Measurements from ENCODE around the gene TBC1D8. TPM values are rescaled to one million over a fixed set of nuclear protein-coding genes. Genes with fewer than 3 reads are reported as not detected.

TBC1D8 gene
- total RNA-seq, 2 experiments from 2014 or later = 0.29 to 0.70 TPM

GRCh38 chr2:101127319-101128056 is 23.7 kb downstream of the TBC1D8 start:
- Mint-ChIP-seq H3K4me1 (ENCODE audit: low read depth) (peaks cover 8% of the 10 kb centered on the region), H3K4me3 (no peak overlapping the region), H3K27me3 (ENCODE audit: low read depth) (peaks cover 4% of the 10 kb centered on the region), H3K9me3 (ENCODE audit: insufficient read depth) (no peaks in the 10 kb centered on the region), H3K27ac (no peak overlapping the region), H3K36me3 (ENCODE audit: low read depth) (no peaks in the 10 kb centered on the region)
- DNase-seq (no peak), ATAC-seq (no peak)
- ChIA-PET CTCF (no interaction called here), POLR2A (interaction anchor here (1.2 kb wide), 1 partner anchor 14 kb away, joined by 3 read pairs; no protein-coding TSS in a partner anchor)

GRCh38 chr2:101125808-101126207 is 25.4 kb downstream of the TBC1D8 start:
- Mint-ChIP-seq H3K9me3 (ENCODE audit: insufficient read depth) (no peaks in the 10 kb centered on the region), H3K27me3 (ENCODE audit: low read depth) (peaks cover 2% of the 10 kb centered on the region), H3K4me3 (no peak overlapping the region), H3K36me3 (ENCODE audit: low read depth) (no peaks in the 10 kb centered on the region), H3K27ac (no peak overlapping the region), H3K4me1 (ENCODE audit: low read depth) (peaks cover 8% of the 10 kb centered on the region)
- DNase-seq (no peak), ATAC-seq (no peak)
- POLR2A ChIA-PET = interaction anchor here (0.6 kb wide), 1 partner anchor 24 kb away, joined by 6 read pairs; no protein-coding TSS in a partner anchor
- CTCF ChIA-PET = no interaction called here

GRCh38 chr2:101125374-101125773 is 25.8 kb downstream of the TBC1D8 start:
- peaks cover 2% of the 10 kb centered on the region for H3K27me3 Mint-ChIP-seq (ENCODE audit: low read depth)
- ATAC-seq = no peak
- CTCF ChIA-PET = no interaction called here

GRCh38 chr2:101124643-101125366 is 26.4 kb downstream of the TBC1D8 start:
- peaks cover 8% of the 10 kb centered on the region for H3K4me1 Mint-ChIP-seq (ENCODE audit: low read depth)
- H3K27ac Mint-ChIP-seq = no peak overlapping the region
- POLR2A ChIA-PET = no interaction called here
- no peaks in the 10 kb centered on the region for H3K36me3 Mint-ChIP-seq (ENCODE audit: low read depth)
- ATAC-seq = no peak
- H3K9me3 Mint-ChIP-seq (ENCODE audit: insufficient read depth) = no peaks in the 10 kb centered on the region
- H3K4me3 Mint-ChIP-seq = no peak overlapping the region
- CTCF ChIA-PET = no interaction called here
- peaks cover 2% of the 10 kb centered on the region for H3K27me3 Mint-ChIP-seq (ENCODE audit: low read depth)
- DNase-seq = no peak

More at GRCh38 chr2:101125374-101125773, 25.8 kb downstream of the TBC1D8 start:
- no peak overlapping the region for H3K27ac Mint-ChIP-seq
- POLR2A ChIA-PET = interaction anchor here (0.6 kb wide), 1 partner anchor 25 kb away, joined by 6 read pairs; no protein-coding TSS in a partner anchor
- no peaks in the 10 kb centered on the region for H3K9me3 Mint-ChIP-seq (ENCODE audit: insufficient read depth)
- no peak overlapping the region for H3K4me3 Mint-ChIP-seq
- no peak for DNase-seq
- H3K36me3 Mint-ChIP-seq (ENCODE audit: low read depth) = no peaks in the 10 kb centered on the region
- H3K4me1 Mint-ChIP-seq (ENCODE audit: low read depth) = peaks cover 8% of the 10 kb centered on the region

DNA sequence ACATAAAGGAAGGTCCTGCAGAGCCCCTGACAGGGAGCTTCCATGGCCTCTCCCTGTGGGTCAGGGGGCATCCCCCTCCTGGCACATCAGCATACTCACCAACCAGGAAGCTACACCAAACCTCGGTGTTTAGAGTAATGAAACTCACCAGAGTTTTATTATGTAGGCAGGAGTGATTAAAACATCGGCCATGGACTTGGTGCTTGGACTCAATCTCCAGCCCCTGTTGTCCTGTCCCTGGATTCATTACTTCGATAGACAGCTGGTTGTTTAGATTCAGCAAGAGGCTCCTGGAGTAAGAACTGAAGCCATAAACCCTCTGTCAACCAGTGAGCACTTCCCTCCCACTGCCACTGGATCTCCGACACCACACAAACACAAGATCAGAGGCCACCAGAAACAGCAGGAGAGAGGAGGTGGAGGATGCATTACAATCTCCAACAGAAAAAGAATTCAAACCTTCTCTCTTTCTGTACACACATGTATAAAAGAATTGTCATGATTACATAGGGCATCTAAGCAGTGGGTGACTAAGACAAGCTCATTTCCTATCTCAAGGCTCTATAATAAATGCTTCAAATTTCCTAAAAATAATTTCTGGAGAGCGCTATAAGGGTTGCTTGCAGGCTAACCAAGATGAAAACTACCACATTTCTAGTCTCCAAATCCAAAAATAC is 27.2 kb downstream of the TBC1D8 start:
- ChIA-PET CTCF (no interaction called here), POLR2A (no interaction called here)
- H3K4me3 Mint-ChIP-seq = no peak overlapping the region
- peaks cover 2% of the 10 kb centered on the region for H3K27me3 Mint-ChIP-seq (ENCODE audit: low read depth)
- no peak overlapping the region for H3K27ac Mint-ChIP-seq
- H3K4me1 Mint-ChIP-seq (ENCODE audit: low read depth) = peaks cover 8% of the 10 kb centered on the region
- ATAC-seq (no peak), DNase-seq (no peak)
- H3K9me3 Mint-ChIP-seq (ENCODE audit: insufficient read depth) = no peaks in the 10 kb centered on the region
- H3K36me3 Mint-ChIP-seq (ENCODE audit: low read depth) = no peaks in the 10 kb centered on the region

- ATAC-seq (no peak), DNase-seq (no peak)
- Mint-ChIP-seq H3K27me3 (ENCODE audit: low read depth) (peaks cover 2% of the 10 kb centered on the region), H3K4me3 (no peak overlapping the region), H3K9me3 (ENCODE audit: insufficient read depth) (no peaks in the 10 kb centered on the region), H3K27ac (no peak overlapping the region), H3K36me3 (ENCODE audit: low read depth) (no peaks in the 10 kb centered on the region), H3K4me1 (ENCODE audit: low read depth) (peaks cover 8% of the 10 kb centered on the region)
- CTCF ChIA-PET = no interaction called here
- POLR2A ChIA-PET = no interaction called here
These were observed 30.0 kb downstream of the TBC1D8 start for GRCh38 chr2:101121174-101121573.

DNA sequence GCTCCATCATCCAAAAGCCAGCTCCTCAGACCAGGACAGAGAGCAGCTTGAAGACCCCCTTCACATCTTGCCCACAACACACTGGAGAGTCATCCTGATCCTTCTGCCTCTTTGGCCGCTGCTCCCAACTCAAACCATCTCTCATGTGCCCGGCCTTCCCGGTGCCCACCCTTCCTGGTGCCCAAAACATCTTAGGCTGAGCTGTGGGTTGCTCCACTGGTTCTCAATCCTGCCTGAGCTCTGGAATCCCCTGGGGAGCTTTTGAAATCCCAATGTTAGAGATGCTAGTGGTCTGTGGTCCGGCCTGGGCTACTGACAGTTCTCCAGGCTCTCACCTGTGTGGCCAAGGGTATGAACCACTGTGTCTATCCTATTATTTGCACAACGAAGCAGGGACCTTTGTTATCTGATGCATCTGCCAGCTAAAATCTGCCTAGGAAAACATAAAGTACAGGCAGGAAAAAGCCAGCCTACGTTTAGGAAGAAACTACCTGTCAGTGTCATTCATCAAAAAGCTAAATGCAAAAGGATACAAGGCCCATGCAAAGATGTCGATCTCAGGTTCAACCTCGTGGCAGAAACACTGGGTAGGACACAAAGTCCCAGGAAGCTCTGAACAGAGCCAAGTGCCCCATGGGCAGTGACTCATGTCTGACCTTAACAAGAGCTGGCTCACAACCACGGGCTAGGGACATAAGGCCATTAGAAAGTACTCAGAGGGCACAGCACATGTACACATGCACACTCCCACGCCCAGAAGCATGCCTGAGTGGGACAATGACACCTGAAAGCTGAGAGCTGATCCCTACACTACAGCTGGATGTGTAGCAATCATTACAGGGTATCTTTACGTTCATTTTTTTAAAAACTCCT is 30.8 kb downstream of the TBC1D8 start:
- no peaks in the 10 kb centered on the region for H3K9me3 Mint-ChIP-seq (ENCODE audit: insufficient read depth)
- ATAC-seq (no peak), DNase-seq (no peak)
- no peak overlapping the region for H3K27ac Mint-ChIP-seq
- CTCF ChIA-PET = no interaction called here
- H3K36me3 Mint-ChIP-seq (ENCODE audit: low read depth) = no peaks in the 10 kb centered on the region
- POLR2A ChIA-PET = no interaction called here
- peaks cover 2% of the 10 kb centered on the region for H3K27me3 Mint-ChIP-seq (ENCODE audit: low read depth)
- no peak overlapping the region for H3K4me3 Mint-ChIP-seq
- H3K4me1 Mint-ChIP-seq (ENCODE audit: low read depth) = peaks cover 2% of the 10 kb centered on the region

DNA sequence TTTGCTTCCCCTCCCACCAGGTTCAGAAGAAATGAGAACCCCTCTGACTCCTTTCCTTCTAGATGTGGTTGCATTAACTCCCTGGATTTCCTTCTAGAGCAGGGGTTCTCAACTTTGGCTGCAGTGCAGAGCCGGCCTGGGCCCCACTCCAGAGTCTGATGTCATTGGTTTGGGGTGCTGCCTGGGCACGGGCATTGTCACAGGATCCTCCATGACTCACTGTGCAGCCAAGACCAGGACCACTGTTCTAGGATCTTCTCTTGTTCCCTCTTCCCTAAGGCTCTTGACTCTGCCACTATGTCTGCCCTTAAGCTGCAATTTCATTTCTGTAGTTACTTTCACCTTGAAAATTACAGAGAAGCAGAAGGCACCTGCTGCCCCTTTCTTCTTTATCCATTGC is 31.8 kb downstream of the TBC1D8 start:
- no peaks in the 10 kb centered on the region for H3K9me3 Mint-ChIP-seq (ENCODE audit: insufficient read depth)
- H3K36me3 Mint-ChIP-seq (ENCODE audit: low read depth) = no peaks in the 10 kb centered on the region
- no peak overlapping the region for H3K4me3 Mint-ChIP-seq
- ATAC-seq (no peak), DNase-seq (no peak)
- no peak overlapping the region for H3K27ac Mint-ChIP-seq
- CTCF ChIA-PET = no interaction called here
- no peaks in the 10 kb centered on the region for H3K4me1 Mint-ChIP-seq (ENCODE audit: low read depth)
- peaks cover 1% of the 10 kb centered on the region for H3K27me3 Mint-ChIP-seq (ENCODE audit: low read depth)
- POLR2A ChIA-PET = no interaction called here

GRCh38 chr2:101116841-101117552 is 34.2 kb downstream of the TBC1D8 start:
- Mint-ChIP-seq H3K9me3 (ENCODE audit: insufficient read depth) (no peaks in the 10 kb centered on the region), H3K4me1 (ENCODE audit: low read depth) (no peaks in the 10 kb centered on the region), H3K27ac (no peak overlapping the region), H3K27me3 (ENCODE audit: low read depth) (peaks cover 4% of the 10 kb centered on the region), H3K36me3 (ENCODE audit: low read depth) (no peaks in the 10 kb centered on the region), H3K4me3 (no peak overlapping the region)
- ChIA-PET CTCF (no interaction called here), POLR2A (interaction anchor here (0.7 kb wide), 1 partner anchor 14 kb away, joined by 3 read pairs; no protein-coding TSS in a partner anchor)
- no peak for ATAC-seq
- DNase-seq = no peak

DNA sequence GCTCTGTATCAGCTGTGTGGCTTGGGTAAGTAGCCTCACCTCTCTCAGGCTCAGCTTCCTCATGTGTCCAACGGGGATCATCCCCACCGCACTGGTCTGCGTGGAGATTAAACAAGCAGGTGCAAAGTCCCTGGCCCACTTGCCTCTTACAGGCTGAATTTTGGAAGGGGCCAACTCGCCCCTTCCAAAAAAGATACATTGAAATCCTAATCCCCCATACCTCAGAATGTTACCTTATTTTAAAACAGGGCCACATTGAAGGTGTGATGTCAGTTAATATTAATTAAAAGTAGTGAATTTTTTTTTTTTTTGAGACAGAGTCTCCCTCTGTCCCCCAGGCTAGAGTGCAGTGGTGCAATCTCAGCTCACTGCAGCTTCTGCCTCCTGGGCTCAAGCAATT is 34.8 kb downstream of the TBC1D8 start:
- Mint-ChIP-seq H3K9me3 (ENCODE audit: insufficient read depth) (no peaks in the 10 kb centered on the region), H3K27ac (no peak overlapping the region), H3K27me3 (ENCODE audit: low read depth) (peaks cover 4% of the 10 kb centered on the region), H3K4me3 (no peak overlapping the region), H3K4me1 (ENCODE audit: low read depth) (no peaks in the 10 kb centered on the region), H3K36me3 (ENCODE audit: low read depth) (no peaks in the 10 kb centered on the region)
- ChIA-PET CTCF (no interaction called here), POLR2A (interaction anchor here (0.7 kb wide), 1 partner anchor 15 kb away, joined by 3 read pairs; no protein-coding TSS in a partner anchor)
- DNase-seq (no peak), ATAC-seq (no peak)

GRCh38 chr2:101115664-101116063 is 35.5 kb downstream of the TBC1D8 start:
- no peak overlapping the region for H3K27ac Mint-ChIP-seq
- CTCF ChIA-PET = no interaction called here
- POLR2A ChIA-PET = no interaction called here
- H3K4me3 Mint-ChIP-seq = no peak overlapping the region
- no peak for DNase-seq
- H3K27me3 Mint-ChIP-seq (ENCODE audit: low read depth) = peaks cover 4% of the 10 kb centered on the region
- H3K4me1 Mint-ChIP-seq (ENCODE audit: low read depth) = no peaks in the 10 kb centered on the region
- H3K9me3 Mint-ChIP-seq (ENCODE audit: insufficient read depth) = no peaks in the 10 kb centered on the region
- ATAC-seq = no peak
- no peaks in the 10 kb centered on the region for H3K36me3 Mint-ChIP-seq (ENCODE audit: low read depth)
